Stimulated activated CD8-positive, alpha-beta memory T cell treated with anti-CD3 and anti-CD28 coated beads, Interleukin-12 subunit alpha, Interleukin-12 subunit beta, amount 100 ng/mL, for 24 hours (primary cell): ENCODE data around the gene VPS41.
"Not testable (repeated sequence)": the region's sequence is repeated elsewhere in the genome, so short reads cannot be mapped to it uniquely, and the experiment has no call there.

ENCODE experiments used
- DNase-seq: peaks from one replicate; pipeline ENCODE4 v3.0.0-alpha.2; 2020; ENCODE audit errors: extremely low read depth

The VPS41 gene

DNA sequence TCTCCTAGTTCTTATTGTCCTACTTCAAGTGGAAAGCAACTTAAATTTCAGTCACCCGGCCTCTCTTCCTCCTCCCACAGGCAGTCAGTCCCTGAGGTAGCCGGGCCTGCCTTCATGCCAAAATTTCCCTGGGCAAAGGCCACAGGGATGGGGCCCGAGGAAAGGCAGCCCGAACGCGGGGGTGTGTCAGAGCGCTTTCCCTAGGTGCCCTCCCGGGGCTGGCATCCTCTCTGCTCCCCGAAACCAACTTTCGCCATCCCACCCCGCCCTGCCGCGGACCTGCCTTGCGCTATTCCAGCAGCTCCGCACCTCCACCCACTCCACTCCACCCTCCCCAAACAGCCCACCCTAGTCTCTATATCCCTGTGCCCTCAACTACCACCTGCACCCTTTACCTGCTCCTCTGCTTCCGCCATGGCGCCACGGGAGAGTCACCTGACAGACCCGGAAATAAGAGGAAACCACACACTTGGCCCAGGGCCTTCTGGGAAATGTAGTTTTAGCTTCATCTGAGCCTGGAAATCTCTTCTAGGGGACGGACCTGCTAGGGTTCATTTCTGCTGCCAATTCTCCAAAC, at the start of gene VPS41:
TSS of gene VPS41 (minus strand) at position 433 of the 577 bp plus-strand sequence. CDS start at position 416, 17 bp downstream.
- DNase-seq = peak; percentile 23

DNA sequence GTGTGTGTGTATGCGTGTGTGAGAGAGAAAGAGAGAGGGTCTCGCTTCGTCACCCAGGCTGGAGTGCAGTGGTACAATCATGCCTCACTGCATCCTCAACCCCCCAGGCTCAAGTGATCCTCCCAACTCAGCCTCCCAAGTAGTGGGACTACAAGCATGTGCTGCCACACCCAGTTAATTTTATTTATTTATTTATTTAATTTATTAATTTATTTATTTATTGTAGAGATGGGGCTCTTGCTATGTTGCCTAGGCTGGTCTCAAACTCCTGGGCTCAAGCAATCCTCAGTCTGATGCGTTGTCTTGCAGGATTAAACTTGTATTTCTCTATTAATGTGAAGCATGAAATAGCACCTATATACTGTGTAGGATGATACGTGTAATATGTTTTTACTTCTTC, 46.9 kb upstream of the VPS41 start:
- no peak for DNase-seq

DNA sequence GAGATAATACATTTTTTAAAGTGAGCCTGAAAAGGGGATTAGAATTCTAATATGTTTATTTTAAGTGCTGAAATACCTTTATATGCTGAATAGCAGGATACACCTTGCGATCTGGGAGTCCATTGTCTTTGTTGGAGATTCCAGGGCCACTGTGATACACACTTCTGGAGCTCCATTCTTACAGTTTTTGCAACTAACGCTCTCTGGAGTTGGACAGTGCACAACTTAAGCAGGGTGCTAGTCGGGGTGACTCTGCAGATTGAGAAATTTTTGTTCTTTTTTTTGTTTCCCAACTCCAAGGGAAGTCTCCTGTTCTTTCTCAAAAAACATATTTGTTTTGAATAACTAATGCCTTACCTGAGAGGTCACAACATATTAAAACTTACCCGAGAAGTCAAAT, 45.0 kb upstream of the VPS41 start:
- DNase-seq = no peak

DNA sequence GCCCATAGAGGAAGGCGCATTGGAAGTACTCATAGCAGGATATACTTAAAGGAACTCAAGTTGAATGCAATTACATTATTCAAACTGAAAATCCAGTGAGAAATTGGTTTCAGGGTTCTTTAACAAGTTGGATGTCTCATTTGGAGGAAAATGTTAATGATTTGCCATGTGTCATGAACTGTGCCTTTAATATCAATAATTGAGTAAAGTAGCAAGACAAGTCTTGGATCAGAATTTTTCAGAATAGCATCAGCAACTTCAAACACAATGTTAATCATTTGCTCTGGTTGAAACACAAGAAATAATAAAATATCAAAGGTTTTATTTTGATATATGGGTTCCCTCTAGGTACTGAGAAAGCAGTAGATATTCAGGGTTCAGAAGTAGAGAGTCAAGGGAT, 44.2 kb upstream of the VPS41 start:
- no peak for DNase-seq

DNA sequence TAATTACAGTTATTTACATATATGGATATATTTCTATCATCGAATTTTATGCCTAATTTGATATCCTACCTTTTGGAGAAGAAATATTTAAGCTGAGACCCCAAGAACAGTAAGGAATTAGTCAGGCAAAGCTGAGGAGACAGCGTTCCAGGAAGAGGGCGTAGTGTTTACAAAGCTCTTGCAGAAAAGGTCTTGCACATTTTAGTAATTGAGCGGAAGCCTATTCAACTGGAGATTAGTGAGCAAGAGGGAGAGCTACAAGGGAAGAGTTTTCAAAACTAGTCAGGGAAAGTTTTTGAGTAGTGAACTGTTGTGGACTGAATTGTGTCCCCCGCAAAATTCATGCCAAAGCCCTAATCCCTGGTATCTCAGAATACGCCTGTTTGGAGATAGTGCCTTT, 42.2 kb upstream of the VPS41 start:
- no peak for DNase-seq

DNA sequence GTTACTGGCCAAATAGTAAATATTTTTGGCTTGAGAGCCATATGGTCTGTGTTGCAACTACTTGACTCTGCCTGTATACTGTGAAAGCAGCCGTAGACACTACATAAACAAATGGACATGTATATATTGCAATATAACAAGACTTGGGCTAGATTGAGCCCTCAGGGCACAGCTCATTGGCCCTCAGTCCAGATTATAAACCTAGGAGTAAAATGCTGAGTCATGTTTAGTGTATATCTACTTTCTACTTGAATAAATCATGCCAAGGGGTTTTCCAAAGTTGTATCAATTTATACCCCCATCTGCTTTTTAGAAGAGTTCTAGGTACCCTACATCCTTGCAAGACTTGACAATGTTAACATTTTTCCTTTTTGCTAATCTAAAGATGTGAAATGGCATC, 41.3 kb upstream of the VPS41 start:
- DNase-seq = no peak

DNA sequence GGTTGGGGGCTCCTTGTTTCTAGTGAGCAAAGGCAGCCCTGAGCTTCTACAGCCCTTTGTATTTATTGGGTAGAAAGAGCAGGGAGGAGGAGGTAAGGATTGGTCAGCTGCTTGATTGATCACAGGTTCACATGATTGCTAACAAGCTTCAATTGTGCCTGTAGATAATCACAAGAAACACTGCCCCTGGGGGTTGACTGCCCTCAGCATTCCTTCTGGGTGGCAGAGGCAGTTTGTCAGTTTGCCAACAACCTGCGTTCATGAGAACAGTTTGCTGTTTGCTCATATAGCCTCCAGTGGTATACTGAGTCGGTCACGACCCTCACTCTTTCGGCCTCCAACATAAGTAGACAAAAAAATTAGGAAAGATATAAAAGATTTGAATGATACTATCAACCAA, 38.5 kb upstream of the VPS41 start:
- DNase-seq = not testable (repeated sequence)

DNA sequence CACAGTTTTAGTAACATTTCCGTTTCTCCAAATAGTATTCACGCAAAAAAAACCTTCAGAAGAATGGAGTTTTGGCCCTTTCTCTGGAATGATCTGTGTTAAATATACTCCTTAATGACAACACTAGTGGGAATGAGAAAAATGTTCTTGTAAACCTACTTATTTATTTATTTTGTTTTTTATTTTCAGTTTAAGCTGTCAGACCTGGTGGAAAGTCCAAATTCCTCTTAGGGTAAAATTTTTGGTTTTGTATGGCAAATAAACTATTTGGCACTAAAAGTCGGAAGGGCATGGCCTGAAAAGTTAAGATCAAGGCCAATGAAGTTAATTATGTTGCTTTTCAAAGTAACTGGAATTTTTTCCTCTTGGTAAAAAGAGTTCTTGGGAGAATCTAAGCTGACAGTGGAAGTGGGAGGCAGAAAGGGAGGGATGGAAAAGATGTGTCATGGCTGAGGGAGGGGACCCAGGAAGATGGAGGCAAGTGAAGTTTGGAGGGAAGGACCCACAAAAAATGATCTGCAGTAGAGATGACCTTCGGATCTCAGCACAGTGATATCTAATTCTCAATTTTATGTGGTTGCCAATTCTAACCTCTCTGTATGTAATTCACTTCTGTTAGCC, 33.5 kb upstream of the VPS41 start:
- DNase-seq = no peak

DNA sequence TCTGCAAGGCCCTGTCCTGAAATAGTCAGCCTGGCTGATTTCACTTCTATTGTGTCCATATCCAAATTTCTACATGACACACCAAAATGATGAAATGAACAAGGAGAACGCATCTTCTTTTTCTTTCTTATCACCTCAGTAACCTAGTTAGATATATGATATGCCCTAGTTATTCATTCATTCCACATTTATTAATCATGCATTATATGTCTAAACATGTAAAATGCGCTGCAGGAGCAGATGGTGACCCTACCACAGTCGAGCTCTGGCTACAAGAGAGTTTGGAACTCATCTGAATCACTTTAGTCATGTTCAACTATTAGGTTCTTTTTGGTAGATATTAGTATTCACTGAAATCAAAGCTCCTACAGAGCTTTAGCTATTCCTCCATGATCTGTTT, 31.8 kb upstream of the VPS41 start:
- no peak for DNase-seq

DNA sequence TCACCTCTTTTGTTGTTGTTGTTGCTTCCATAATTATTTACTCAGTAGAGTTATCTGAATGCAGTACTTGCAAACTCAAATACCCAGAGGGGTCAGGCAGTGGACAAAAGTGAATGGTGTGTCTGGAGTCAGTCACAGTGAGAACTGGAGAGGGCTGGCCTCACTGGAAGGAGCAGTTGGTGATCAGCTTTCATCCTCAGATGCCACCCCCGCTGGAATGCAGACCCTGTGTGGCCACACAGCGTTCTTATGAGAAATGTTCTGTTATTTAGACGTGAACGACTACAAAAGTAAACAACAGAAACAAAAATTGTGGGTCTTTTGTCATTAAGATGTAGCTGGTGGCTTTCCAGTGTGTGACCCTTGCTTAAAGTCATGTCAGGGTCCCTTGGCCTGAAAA, 29.6 kb upstream of the VPS41 start:
- DNase-seq = no peak

DNA sequence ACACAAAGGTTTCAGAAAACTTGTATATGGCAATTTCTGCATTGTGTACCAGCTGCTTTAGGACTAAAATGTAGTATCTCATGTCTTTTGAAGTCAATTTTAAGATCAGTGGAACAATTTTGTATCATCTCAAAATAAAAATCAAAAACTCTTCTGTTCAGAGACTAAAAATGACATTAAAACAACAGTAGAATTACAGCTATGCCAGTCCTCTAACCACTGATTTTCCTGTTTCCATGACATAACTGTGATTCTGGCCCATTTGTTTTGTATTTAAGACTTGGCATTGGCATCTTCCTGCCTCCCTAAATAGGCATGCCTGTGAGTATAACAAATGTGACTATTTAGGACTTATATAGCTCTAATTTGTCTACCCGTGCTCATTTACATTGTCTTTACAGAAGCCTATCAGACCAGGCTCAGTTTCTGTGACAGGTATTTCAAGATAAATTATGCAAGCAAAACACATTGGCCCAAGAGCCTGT, 29.1 kb upstream of the VPS41 start:
- no peak for DNase-seq

DNA sequence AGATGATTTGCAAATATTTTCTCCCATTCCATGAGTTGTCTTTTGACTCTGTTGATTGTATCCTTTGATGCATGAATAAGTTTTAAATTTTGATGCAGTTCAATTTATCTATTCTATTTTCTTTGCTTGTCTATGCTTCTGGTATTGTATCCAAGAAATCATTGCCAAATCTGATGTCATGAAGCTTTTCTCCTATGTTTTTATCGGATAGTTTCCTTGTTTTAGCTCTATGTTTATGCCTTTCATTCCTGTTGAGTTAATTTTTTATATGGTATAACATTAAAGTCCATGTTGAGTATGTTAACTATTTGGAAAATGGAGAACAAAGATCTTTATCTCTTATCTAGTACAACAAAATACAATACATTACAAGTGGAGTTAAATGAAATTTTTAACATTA, 27.6 kb upstream of the VPS41 start:
- no peak for DNase-seq

DNA sequence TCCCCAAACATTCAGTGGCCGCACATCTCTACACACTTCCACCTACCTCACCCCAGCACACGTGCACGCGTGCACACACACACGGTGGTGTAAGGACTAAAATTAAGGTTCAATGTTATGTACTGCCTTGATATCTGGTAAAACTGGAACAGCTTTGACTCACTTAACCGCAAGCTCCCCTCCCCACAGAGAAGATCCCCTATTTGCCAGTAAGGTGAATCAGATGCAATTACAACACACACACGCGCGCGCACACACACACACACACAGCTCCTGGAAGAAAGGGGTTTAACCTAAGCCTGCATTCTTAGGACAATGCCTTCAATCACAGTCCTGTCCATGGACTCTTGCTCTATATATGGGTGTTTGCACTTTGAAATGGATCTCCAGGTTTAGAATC, 25.5 kb upstream of the VPS41 start:
- DNase-seq = no peak

DNA sequence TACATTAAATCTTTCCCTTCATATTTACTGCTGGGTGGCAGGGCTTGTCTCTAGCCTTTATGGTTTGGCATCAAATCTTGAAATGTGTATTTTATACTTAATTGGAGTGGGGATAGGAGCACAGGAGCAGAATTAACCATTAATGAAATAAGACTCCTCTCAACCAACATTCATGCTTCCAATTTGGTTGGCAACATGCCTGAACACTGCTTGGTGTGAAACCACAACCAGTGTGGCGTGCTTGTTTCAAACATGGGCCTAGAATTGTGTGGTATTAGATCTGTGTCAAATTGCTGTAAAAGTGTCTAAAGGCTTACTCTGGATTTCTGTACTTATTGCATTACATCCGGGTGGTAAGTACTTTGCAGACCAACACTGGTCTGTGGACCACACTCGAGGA, 25.1 kb upstream of the VPS41 start:
- no peak for DNase-seq

DNA sequence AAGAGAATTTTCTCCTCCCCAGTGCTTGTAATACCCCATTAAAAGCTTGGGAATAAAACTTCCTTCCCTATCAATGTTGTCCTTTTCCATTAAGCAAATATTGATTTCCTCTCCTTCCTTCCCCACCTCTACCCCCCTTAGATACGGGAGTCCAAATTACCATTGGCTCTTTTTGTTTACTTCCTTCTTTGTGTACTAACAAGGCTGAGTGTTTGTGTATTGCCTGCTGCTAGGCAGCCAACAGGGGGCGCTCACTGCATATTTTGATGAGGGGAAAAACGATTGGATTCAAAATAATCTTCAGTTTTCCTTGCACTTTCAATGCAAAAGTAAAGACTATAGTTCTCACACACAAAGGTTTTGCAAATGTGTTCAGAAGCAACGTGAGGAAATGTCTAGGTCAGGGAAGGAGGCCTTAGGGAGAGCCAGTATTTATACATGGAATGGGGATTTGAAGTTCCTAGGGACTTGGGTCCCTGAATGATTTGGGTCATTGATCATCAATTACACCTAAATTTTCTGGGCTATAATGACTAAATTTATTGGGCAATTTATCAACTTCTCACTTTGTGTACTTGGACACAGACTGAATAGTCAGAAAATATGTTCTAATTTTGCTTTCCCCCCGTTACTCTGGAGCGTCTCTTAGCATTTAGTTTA, 23.6 kb upstream of the VPS41 start:
- DNase-seq = peak; percentile 9

DNA sequence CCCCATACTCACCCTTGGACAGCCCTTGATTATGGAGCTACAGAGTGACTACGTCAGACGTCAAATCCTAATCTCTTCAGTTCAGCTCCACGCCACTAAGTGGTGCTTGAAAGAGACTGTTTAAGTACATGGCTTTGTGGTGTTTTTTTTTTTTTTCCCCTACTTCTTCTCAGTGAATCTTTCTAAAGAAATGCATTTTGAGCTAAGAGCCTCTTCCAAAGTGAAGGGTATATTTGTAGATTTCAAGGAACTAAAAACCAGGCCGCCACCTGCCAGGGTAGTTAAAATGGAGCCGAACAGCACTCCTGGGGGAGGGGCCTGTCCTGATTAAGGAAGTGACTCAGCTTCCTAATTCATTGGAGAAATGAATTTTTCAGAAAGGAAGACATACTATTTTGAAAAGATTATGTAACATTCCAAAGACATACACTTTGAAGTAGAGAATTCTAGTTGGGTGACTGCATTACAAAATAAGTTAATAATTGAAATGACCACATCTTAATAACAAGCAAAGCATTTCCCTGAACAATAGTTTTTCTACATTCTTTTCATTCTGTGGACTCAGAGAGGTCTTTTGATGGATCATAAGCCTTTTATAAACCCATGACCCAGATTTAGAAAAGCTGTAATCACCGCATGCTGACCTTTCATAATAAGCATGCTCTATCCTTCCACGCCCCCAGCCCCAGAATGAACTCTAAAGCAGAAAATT, 20.6 kb upstream of the VPS41 start:
- no peak for DNase-seq

DNA sequence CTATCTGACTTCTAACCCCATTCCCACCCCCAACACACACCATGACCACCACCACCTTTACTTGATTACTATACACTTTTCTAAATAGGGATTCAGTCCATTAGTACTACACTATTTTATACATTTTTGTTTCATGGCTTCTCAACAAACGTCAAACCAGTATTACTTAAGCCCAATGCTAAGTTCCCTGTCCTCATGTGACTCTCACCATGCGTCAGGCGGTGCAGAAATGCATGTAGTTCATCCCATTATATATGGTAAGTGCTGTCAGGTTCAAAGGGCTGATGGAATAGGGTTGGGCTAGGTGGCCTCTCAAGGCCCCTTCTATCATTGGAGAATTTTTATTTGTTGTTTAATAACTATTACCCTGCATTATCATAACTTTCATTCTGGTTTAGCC, 19.5 kb upstream of the VPS41 start:
- no peak for DNase-seq

DNA sequence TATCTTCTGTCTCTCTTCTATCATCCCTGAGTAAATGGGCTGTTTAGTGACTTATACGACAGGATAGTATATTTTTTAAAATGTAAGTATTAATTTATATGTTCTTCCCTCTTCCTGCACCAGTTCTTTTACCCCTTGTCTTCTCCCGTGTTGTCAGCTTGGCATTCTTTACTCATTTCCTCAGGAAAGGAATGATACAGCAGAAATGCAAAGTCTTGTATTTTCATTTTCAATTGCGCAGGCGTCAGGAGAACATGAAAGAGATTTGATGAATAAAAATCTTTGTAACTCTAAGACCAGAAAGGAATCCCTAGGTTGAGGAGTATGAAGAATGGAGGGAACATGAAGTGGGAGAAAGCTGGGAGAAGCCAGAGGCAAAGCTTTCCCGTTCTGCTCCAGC, 18.8 kb upstream of the VPS41 start:
- DNase-seq = no peak

DNA sequence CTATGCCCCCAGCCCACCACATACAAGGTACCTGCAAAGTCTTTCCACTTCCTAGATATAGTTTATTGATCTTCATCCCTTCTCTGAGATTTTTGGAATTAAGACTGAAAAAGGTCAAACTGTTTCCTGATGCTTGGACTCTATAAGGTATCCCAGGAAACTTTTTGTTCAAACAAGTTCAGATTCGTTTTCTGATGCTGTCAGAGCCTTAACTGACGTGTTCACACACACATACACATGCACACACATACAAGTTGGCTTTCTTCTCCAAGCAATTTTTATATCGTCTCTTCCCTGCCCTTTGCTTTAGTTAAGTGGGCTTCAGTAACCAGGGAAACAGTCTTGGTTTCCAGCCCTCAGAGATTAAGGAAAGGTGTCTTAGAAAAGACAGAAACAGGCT, 11.7 kb upstream of the VPS41 start:
- no peak for DNase-seq

DNA sequence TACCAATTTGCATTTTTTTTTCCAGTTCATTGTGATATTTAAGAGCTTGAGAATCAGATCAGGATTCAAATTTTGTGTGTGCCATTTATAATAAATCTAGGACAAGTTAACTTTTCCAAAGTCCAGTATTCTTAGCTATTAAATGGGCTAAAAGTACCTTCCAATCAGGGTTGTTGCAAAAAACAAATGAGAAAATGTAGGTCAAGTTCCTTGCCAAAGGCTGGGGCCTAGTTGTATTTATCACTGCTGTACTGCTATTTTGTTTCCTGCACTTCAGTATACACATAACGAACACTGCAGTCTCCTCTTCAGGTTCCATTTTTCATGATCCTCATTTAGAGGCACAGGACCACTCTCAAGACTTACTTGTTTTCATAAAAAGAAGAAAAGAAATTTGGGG, 7.4 kb upstream of the VPS41 start:
- DNase-seq = no peak

DNA sequence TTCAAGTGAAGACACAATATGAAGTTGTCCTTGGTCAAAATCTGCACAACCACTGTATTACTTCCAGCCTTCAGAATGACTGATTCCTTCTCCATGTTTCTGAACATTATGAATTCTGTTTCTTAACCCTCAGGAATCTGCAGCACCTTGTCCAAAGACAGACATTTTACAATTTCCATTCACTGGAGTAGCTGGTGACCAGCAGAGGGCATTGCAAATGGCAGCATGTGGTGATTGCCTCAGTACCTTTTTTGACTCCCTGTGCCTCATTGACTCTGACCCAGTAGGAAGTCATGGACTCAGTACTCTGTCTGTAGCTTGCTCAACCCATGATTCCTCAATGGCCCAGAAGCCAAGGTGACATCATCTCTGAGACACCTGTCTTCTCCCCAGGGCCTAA, 879 bp upstream of the VPS41 start:
- no peak for DNase-seq

DNA sequence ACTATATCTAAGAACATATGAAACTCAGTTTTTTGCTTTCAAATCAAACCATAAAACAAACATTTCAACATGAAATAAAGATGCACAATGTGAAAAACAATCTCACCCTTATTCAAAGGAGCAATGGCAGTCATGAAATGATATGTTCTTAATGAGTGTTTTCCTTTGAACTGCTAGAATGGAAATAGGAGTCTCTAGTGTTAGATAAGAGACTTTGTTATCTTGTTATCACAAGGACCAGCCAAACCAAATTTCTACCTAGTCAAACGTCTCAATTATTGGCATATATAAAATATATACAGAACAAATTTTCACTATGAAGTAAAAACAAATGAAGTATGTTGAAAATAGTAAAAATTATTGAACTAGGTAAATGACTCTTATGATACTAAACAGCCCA, 1.2 kb downstream of the VPS41 start:
- no peak for DNase-seq

DNA sequence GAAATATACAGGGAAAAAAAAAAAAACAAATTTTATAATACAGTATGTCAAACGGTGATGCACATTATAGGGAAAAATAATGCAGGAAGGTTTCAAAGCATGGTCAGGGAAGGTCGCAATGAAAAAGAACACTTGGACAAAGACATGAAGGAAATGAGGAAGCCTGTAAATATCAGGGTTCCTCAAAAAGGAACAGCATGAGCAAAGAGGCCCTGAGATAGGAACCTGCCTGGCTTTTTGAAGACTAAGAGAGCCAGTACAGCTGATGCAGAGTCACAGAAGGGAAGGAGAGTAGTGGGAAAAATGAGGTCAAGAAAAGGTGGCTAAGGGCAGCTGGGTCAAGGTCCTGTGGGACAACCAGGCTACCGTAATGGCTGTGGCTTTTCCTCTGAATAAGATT, 1.9 kb downstream of the VPS41 start:
- DNase-seq = no peak
